K562 (cell line): Measurements from ENCODE around the gene VILL. TPM values are rescaled to one million over a fixed set of nuclear protein-coding genes. Genes with fewer than 3 reads are reported as not detected.

Experiments
- BRD4 ChIP-seq: fragments of 200-600 bp; sonication (generic); IDR thresholded peaks from 2 replicates; pipeline ENCODE4 v1.6.1; 2017; ENCODE audit warnings: inconsistent platforms
- HMBOX1 ChIP-seq: sonication (generic); IDR thresholded peaks from 2 replicates; pipeline ENCODE4 v1.6.1; 2016
- SETDB1 ChIP-seq: IDR thresholded peaks from one replicate; pipeline ENCODE4 v1.6.1; 2012; ENCODE audit warnings: low read length, control low read depth, inconsistent platforms
- THRAP3 ChIP-seq: fragments of 450-650 bp; IDR thresholded peaks from 2 replicates; pipeline ENCODE4 v1.6.1; 2016; ENCODE audit warnings: mild to moderate bottlenecking, inconsistent platforms, borderline replicate concordance
- TRIM28 ChIP-seq: fragments of 450-650 bp; IDR thresholded peaks from 2 replicates; pipeline ENCODE4 v1.6.1; 2017
- polyA plus RNA-seq, 8 experiments: library from polyadenylated mRNA; depleted of rRNA in 4 of 8; stranded (reverse) in 5 of 8; unstranded in 3 of 8; fragments of >200 nt; fragmentation: Nextera tagmentation in 2 of 8; fragmentation: Illumina TruSeq in 1 of 8; extraction: Ambion mirVana in 2 of 8; extraction: Trizol in 1 of 8; gene quantifications; 2 replicates each; pipeline versions ENCODE4 v1.2.1 to v1.2.3, GENCODE V29; 2011 to 2014; ENCODE audit warnings: inconsistent platforms in 1 of 8, missing spikeins in 1 of 8
- total RNA-seq, 7 experiments: library from RNA; depleted of rRNA in 6 of 7; stranded (reverse); fragments of >200 nt in 6 of 7; fragmentation: Illumina TruSeq in 2 of 7; extraction: Trizol in 2 of 7; gene quantifications; 2 replicates each; pipeline versions ENCODE4 v1.2.1 to v1.2.3, GENCODE V29; 2011 to 2021; ENCODE audit warnings: low replicate concordance in 1 of 7
- TF ChIP-seq, protein P1 (sequence below): fragments of 450-650 bp; IDR thresholded peaks from 2 replicates; pipeline ENCODE4 v1.6.1; 2016; ENCODE audit warnings: low read depth

VILL gene
- total and polyA plus RNA-seq, 9 of the 15 experiments (the other 6 are each of a cell fraction or from before 2014, with no cell fraction given): 0.11 to 16.0 (median 8.8) TPM

DNA sequence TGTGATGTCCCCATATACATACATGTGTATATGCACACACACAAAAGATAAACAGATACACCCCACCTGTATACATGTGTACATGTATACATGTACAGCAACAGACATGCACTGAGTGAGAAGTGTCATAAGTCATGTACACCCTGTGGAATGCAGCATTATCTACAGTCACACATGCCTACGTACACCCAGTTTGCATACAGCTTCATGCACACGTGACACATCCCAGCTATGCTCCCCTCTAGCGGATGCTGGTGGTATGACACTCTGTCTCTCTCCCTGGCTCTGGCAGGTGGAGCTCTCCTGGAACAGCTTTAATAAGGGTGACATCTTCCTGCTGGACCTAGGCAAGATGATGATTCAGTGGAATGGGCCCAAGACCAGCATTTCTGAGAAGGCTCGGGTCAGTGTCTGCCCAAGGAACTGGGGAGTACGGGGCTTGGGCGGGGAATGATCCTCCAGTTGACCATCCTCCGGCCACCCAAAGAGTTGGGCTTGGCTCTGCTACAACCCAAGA, 6.3 kb downstream of the VILL start (continued):
- TF ChIP-seq, protein P1, sequence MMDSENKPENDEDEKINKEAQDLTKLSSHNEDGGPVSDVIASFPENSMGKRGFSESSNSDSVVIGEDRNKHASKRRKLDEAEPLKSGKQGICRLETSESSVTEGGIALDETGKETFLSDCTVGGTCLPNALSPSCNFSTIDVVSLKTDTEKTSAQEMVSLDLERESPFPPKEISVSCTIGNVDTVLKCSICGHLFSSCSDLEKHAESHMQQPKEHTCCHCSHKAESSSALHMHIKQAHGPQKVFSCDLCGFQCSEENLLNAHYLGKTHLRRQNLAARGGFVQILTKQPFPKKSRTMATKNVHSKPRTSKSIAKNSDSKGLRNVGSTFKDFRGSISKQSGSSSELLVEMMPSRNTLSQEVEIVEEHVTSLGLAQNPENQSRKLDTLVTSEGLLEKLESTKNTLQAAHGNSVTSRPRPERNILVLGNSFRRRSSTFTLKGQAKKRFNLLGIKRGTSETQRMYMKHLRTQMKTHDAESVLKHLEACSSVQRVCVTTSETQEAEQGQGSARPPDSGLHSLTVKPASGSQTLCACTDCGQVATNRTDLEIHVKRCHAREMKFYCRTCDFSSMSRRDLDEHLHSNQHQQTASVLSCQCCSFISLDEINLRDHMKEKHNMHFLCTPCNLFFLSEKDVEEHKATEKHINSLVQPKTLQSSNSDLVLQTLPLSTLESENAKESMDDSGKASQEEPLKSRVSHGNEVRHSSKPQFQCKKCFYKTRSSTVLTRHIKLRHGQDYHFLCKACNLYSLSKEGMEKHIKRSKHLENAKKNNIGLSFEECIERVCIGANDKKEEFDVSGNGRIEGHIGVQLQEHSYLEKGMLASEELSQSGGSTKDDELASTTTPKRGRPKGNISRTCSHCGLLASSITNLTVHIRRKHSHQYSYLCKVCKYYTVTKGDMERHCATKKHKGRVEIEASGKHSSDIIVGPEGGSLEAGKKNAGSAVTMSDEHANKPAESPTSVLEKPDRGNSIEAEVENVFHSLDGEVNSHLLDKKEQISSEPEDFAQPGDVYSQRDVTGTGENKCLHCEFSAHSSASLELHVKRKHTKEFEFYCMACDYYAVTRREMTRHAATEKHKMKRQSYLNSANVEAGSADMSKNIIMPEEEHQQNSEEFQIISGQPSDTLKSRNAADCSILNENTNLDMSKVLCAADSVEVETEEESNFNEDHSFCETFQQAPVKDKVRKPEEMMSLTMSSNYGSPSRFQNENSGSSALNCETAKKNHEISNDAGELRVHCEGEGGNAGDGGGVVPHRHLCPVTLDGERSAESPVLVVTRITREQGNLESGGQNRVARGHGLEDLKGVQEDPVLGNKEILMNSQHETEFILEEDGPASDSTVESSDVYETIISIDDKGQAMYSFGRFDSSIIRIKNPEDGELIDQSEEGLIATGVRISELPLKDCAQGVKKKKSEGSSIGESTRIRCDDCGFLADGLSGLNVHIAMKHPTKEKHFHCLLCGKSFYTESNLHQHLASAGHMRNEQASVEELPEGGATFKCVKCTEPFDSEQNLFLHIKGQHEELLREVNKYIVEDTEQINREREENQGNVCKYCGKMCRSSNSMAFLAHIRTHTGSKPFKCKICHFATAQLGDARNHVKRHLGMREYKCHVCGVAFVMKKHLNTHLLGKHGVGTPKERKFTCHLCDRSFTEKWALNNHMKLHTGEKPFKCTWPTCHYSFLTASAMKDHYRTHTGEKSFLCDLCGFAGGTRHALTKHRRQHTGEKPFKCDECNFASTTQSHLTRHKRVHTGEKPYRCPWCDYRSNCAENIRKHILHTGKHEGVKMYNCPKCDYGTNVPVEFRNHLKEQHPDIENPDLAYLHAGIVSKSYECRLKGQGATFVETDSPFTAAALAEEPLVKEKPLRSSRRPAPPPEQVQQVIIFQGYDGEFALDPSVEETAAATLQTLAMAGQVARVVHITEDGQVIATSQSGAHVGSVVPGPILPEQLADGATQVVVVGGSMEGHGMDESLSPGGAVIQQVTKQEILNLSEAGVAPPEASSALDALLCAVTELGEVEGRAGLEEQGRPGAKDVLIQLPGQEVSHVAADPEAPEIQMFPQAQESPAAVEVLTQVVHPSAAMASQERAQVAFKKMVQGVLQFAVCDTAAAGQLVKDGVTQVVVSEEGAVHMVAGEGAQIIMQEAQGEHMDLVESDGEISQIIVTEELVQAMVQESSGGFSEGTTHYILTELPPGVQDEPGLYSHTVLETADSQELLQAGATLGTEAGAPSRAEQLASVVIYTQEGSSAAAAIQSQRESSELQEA: no peak
- TF ChIP-seq HMBOX1: no peak
- no peak for TF ChIP-seq BRD4
- 0 out of 2 replicates have a peak, but pooled peaks have one; percentile 37 for TF ChIP-seq THRAP3
- no peak for TF ChIP-seq TRIM28
- no peak for TF ChIP-seq SETDB1
- TF ChIP-seq, all 486 proteins: peak for 111
